BJ (cell line): Measurements from ENCODE around the gene CDK4. TPM values are rescaled to one million over a fixed set of nuclear protein-coding genes. Genes with fewer than 3 reads are reported as not detected.

Source experiments
- CTCF ChIA-PET: fragments of 350-600 bp; formaldehyde crosslinking; extraction: SDS; loops from one replicate; lab custom pipeline; 2021; ENCODE audit warnings: antibody characterized with exemption, inconsistent platforms; lab: Yijun Ruan, JAX
- POLR2A ChIA-PET: fragments of 300-600 bp; sonication (Branson Sonifier 250); formaldehyde crosslinking; extraction: SDS; loops from one replicate; lab custom pipeline; 2021; ENCODE audit warnings: antibody characterized with exemption; lab: Charles Lee
- DNase-seq: peaks from one replicate; pipeline ENCODE4 v3.0.0-alpha.2; 2011; ENCODE audit warnings: low read depth
- H3K27me3 ChIP-seq: 2 replicates; pipeline ENCODE4 v1.6.0; 2011; ENCODE audit warnings: low read length; ENCODE audit not compliant: control insufficient read depth, insufficient read depth
- H3K36me3 ChIP-seq: 2 replicates; pipeline ENCODE4 v1.5.1; 2011; ENCODE audit warnings: low read length; ENCODE audit not compliant: control insufficient read depth, insufficient read depth
- H3K4me3 ChIP-seq: 2 replicates; pipeline ENCODE4 v1.5.1; 2011; ENCODE audit warnings: low read depth, mild to moderate bottlenecking, control low read depth, low read length
- CTCF ChIP-seq: IDR thresholded peaks from 2 replicates; pipeline ENCODE4 v1.5.1; 2011; ENCODE audit warnings: low read depth, mild to moderate bottlenecking, control low read depth, inconsistent platforms, low read length, moderate library complexity; ENCODE audit not compliant: insufficient read depth
- polyA plus RNA-seq: library from polyadenylated mRNA; depleted of rRNA; stranded (reverse); fragments of >200 nt; gene quantifications from 2 replicates; pipeline ENCODE4 v1.2.3, GENCODE V29; 2011

The CDK4 gene
- polyA plus RNA-seq, 1 experiment: 293 TPM

DNA sequence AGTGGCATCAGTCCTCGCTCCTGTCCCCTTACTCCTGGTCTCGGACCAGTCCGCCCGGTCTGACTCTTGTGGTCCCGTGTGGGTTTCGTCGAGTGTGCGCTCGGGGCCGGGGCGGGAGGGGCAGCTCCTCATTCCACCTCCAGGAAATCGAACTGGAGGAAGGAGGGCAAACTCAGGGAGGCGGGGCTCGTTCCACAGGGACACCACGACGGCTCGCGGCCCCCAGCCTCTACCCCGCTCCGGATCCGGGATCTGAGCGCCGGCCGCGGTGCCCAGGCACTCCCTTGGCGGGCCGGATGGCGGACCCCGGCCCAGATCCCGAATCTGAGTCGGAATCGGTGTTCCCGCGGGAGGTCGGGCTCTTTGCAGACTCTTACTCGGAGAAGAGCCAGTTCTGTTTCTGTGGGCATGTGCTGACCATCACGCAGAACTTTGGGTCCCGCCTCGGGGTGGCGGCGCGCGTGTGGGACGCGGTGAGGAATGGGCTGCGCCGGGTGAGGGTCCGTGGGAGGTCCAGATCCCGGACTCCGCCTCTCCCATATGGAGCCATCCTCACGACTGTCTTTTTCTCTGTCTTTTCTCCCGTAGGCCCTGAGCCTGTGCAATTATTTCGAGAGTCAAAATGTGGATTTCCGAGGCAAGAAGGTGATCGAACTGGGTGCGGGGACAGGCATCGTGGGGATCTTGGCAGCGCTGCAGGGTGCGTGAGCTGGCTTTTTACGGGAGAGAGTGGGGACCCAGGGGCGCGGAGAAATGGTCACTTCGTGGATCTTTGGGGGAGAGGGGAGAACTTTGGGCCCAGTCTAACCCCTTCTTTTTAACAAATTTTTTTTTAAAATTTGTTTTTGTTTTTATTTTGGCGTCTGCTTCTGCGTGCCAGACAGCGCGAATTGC lies 20.6 kb upstream of the CDK4 start, which contains the start of gene EEF1AKMT3:
Gene EEF1AKMT3, plus strand, starts transcription at position 186 of the 894 bp plus-strand sequence. Its CDS starts 111 bp downstream, at position 297.
- Histone ChIP-seq H3K4me3 (peak within 1 kb of the TSS; percentile 91), H3K36me3 (peaks cover 2% of the 10 kb centered on the region; the same call in 1 of the 2 replicates), H3K27me3 (no peaks in the 10 kb centered on the region)
- ChIA-PET CTCF (interaction anchor here (0.6 to 1.2 kb wide), 6 partner anchors 9 to 189 kb away, joined by 3 to 4 read pairs (median 4); partner anchors contain the start of gene TSFM), POLR2A (interaction anchor here (0.6 to 0.7 kb wide), 4 partner anchors 20 to 124 kb away, joined by 3 to 9 read pairs (median 3); partner anchors contain the start of gene CDK4)
- TF ChIP-seq CTCF: no peak
- no peak for DNase-seq

DNA sequence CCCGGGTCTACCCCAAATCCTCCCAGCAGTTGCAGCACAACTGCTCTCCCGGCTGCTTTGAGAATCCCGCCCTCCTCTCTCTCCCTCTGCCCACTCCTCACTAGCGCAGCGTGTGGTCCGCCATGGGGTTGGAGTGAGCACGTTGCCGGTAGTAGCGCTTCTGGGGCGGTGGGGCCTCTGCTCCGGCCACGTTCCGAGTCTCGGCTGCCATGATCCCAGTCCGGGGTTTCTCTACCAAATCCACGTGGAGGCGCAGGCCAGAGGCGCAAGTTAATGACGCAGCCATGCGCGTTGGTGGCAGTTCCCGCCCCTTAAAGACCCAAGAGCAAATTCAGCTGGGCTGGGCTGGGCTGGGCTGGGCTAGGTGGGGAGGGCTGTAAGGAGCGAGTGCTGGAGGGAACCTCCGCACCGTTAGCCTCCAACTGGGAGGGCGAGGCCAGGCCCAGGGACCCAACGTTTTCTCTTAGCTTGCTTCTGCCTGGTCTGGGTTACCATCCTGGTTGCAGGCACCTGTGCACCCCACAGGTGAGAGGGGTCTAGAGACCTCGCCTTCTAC lies 19.8 kb upstream of the CDK4 start, which contains the start of gene METTL1:
Gene METTL1, minus strand, starts transcription at position 233 of the 556 bp plus-strand sequence. Its CDS starts 22 bp downstream, at position 211.
- CTCF ChIA-PET: interaction anchor here (0.6 to 1.2 kb wide), 6 partner anchors 10 to 189 kb away, joined by 3 to 4 read pairs (median 4); partner anchors contain the start of gene TSFM
- POLR2A ChIA-PET: interaction anchor here (0.6 to 0.7 kb wide), 3 partner anchors 20 to 125 kb away, joined by 3 read pairs; partner anchors contain the start of gene CDK4
- Histone ChIP-seq H3K36me3 (peaks cover 2% of the 10 kb centered on the region; the same call in 1 of the 2 replicates), H3K4me3 (peak within 1 kb of the TSS; percentile 91), H3K27me3 (no peaks in the 10 kb centered on the region)
- no peak for TF ChIP-seq CTCF
- peak; percentile 82 for DNase-seq

DNA sequence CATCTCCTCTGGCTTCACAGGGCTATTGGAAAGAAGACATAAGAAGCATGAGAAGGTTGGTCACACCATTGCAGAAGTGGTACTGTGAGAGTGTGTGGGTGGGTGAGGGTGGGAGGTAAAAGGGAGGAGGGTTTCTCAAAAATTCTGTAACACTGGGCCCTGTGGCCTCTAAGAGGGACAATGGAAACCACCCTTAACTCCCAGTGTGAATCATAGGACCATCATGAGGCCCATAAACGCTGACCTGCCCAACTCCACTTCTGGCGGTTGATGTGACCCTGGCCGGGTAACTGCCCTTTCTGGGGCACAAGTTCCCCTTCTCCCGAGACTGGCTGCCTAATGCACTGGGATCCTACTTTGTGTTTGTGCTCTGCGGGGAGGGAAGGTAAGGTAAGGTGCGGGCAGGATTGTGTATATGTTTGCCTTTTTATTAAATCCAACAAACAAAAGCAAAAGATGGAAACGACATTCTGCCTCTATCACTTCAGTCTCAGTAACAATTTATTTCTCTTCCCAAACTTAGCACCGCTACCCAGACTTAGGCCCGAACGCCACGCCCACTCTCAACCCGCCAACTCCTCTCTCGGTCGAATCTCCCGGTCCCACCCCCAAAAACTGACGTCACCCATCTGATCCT lies 19.2 kb upstream of the CDK4 start:
- no peak for TF ChIP-seq CTCF
- no peak for DNase-seq
- H3K27me3 ChIP-seq: no peaks in the 10 kb centered on the region
- POLR2A ChIA-PET: no interaction called here
- CTCF ChIA-PET: interaction anchor here (1.1 to 1.2 kb wide), 2 partner anchors 12 to 23 kb away, joined by 3 to 4 read pairs; partner anchors contain the start of gene TSFM
- peak overlapping the region; percentile 91 for H3K4me3 ChIP-seq
- H3K36me3 ChIP-seq: peaks cover 2% of the 10 kb centered on the region; the same call in 1 of the 2 replicates

DNA sequence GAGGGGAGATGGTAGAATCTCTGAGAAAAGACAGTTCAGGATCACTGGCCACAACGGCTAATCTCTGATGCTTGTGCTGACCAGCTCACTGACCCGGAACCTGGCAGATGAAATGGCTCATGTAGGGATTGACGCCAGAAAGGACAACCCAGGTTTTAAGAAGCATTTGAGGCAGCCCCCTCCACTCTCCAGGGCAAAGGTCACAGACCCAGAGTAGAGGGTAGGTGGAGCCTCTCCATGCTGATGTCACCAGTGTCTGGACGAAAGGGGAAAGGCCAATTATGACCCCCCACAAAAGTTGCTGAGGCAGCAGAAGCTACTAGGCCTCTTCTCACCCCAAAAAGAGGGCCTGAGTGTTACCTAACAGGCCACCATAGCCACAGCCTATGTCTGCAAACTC lies 18.6 kb upstream of the CDK4 start:
- Histone ChIP-seq H3K27me3 (peaks cover under 1% of the 10 kb centered on the region; the same call in 1 of the 2 replicates), H3K4me3 (no peak overlapping the region), H3K36me3 (peaks cover 2% of the 10 kb centered on the region; the same call in 1 of the 2 replicates)
- TF ChIP-seq CTCF: no peak
- CTCF ChIA-PET: no interaction called here
- DNase-seq: no peak
- POLR2A ChIA-PET: no interaction called here
